GM19023 (cell line): ENCODE data around the gene MTX2.
"Not testable (repeated sequence)": the region's sequence is repeated elsewhere in the genome, so short reads cannot be mapped to it uniquely, and the experiment has no call there.

Experiments used
- ATAC-seq: cut with Tn5 transposase; IDR thresholded peaks from one replicate; pipeline ENCODE4 v1.9.1; 2021; ENCODE audit warnings: mild to moderate bottlenecking, moderate library complexity; ENCODE audit not compliant: unreplicated experiment

MTX2 gene

GRCh38 chr2:176370467-176371171 lies 101.4 kb downstream of the MTX2 start:
- ATAC-seq: no peak

- ATAC-seq: not testable (repeated sequence)
Measured at GRCh38 chr2:176373155-176373554, 103.9 kb downstream of the MTX2 start.

- ATAC-seq: no peak
Measured at GRCh38 chr2:176378323-176378722, 109.1 kb downstream of the MTX2 start.

DNA sequence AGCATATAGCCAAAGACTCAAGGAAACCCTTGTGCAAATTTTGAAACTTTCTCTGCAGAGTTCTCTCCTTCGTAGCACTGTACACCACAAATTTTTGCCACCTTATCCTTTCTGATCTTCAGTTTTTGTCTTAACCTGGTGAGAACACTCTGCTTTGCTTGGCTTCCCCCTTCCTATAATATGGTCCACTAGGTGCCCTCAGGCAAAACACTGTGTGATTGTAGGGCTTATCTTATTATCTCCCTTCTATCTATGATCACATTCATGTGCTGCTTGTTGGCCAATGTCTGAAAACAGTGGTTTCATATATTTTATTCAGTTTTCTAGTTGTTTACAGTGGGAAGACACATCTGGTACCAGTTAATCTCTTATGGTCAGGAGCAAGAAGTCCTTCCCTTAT lies 111.1 kb downstream of the MTX2 start:
- ATAC-seq: no peak

DNA sequence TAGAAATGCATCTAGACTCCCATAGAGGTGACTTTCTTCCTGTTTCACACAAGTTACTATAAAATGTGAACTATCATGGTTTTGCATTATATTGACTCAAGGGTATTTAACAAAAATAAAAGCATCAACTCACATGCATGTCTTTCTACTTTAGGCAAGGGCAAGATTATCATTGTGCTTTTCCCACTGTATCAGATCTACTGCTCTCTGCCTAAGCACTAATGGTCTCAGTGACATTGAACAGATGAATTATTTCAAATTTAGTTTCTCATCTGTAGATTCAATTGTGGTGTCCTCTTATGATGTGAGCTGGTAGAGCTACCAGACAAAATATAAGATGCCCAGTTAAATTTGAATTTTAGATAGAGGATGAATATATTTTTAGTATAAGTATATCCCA lies 113.9 kb downstream of the MTX2 start:
- no peak for ATAC-seq

DNA sequence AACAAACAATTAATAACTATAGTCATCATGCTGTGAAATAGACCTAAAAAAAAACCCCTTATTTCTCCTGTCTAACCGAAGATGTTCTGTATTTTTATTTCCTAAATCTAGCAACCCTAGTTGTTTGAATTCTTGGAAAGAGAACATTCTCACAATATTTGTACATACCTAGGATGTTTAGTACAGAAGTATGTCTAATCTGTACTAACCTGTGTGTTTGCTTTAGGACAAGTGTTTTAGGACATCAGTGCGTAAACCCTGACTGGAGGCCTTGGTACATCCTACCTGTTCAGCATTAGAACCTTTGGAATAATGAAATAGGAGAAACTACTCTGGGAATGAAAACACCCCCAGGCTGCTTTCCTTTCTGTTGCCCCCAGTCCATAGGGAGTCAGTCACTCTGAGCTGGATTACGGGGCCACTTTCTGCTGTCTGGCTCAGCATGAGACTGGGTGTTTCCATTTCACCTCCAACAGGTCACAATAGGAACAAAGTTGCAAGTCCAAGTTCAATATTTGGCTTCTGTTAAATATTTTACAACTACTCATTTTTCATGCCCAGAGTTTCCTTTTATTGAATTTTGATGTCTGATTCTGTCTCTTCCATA lies 114.7 kb downstream of the MTX2 start:
- ATAC-seq: no peak

- ATAC-seq: no peak
Measured at GRCh38 chr2:176385219-176385759, 116.0 kb downstream of the MTX2 start.

DNA sequence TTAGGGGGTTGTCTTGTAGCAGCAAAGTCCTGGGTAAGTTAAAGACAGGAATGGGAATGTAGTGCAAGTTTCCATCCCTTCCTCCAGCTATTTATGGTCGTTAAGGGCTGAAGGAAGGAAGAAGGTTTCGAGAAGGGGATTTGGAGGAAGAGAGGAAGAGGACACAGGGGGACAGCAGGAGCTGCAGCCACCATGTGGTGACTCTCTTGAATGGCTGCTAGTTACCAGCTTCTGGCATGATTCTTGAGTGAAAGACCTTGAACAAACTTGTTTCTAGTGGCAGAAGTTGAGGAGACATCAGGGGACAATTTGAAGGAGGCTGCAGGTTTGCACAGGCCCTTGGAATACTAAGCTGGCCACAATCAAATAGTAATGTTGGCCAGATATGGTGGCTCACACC lies 116.6 kb downstream of the MTX2 start:
- no peak for ATAC-seq
